Mucosa of descending colon (tissue), 3 donors: ENCODE data around the gene GDPD2. TPM values are rescaled to one million over a fixed set of nuclear protein-coding genes. Genes with fewer than 3 reads are reported as not detected.

Experiments
- ATAC-seq: fragments of 200-7000 bp; cut with Tn5 transposase; one replicate; pipeline ENCODE4 v1.9.1; 2020; ENCODE audit warnings: mild to moderate bottlenecking, moderate library complexity
- DNase-seq, 3 donors: peaks; one replicate each; pipeline ENCODE4 v3.0.0-alpha.2; 2020
- H3K36me3 ChIP-seq: fragments of 200-600 bp; one replicate; pipeline ENCODE4 v1.8.0; 2021; ENCODE audit warnings: low read depth, mild to moderate bottlenecking
- H3K4me1 ChIP-seq: fragments of 200-600 bp; one replicate; pipeline ENCODE4 v1.8.0; 2021; ENCODE audit warnings: low read depth, mild to moderate bottlenecking
- H3K4me3 ChIP-seq: fragments of 200-600 bp; one replicate; pipeline ENCODE4 v1.8.0; 2021; ENCODE audit warnings: mild to moderate bottlenecking
- H3K9me3 ChIP-seq: fragments of 200-600 bp; one replicate; pipeline ENCODE4 v1.8.0; 2021; ENCODE audit warnings: mild to moderate bottlenecking
- intact Hi-C, 2 donors: fragments of 100-400 bp; cut with DNase I in 1 of 2; cut with micrococcal nuclease in 1 of 2; formaldehyde crosslinking; loops; one replicate each; pipeline versions ENCODE4 v1.11.0 to v1.11.1; 2022; cut with DNase I, micrococcal nuclease
- total RNA-seq, 3 donors: library from RNA; stranded (reverse); fragmentation: NEBNext Ultra II Directional in 2 of 3; extraction: Animal tissue kit (Norgen Biotek cat#: 25700) in 2 of 3; gene quantifications; one replicate each; pipeline versions ENCODE4 v1.2.1 to v1.2.4, GENCODE V29; 2021 to 2023
- TF ChIP-seq, protein P1 (sequence below): fragments of 200-600 bp; IDR thresholded peaks from one replicate; pipeline ENCODE4 v1.8.0; 2022; ENCODE audit warnings: antibody characterized with exemption, mild to moderate bottlenecking
- donor health status: DM: no; HTN: no; CAD: no; lungs with moderate emphysema.
- donor health status: DM: no; HTN: no; CAD: no.
- donor health status: DM: no; HTN: yes; CAD: no.

GDPD2 gene
- total RNA-seq, 3 donors from 2014 or later = 9.0 to 28.5 (median 25.9) TPM

DNA sequence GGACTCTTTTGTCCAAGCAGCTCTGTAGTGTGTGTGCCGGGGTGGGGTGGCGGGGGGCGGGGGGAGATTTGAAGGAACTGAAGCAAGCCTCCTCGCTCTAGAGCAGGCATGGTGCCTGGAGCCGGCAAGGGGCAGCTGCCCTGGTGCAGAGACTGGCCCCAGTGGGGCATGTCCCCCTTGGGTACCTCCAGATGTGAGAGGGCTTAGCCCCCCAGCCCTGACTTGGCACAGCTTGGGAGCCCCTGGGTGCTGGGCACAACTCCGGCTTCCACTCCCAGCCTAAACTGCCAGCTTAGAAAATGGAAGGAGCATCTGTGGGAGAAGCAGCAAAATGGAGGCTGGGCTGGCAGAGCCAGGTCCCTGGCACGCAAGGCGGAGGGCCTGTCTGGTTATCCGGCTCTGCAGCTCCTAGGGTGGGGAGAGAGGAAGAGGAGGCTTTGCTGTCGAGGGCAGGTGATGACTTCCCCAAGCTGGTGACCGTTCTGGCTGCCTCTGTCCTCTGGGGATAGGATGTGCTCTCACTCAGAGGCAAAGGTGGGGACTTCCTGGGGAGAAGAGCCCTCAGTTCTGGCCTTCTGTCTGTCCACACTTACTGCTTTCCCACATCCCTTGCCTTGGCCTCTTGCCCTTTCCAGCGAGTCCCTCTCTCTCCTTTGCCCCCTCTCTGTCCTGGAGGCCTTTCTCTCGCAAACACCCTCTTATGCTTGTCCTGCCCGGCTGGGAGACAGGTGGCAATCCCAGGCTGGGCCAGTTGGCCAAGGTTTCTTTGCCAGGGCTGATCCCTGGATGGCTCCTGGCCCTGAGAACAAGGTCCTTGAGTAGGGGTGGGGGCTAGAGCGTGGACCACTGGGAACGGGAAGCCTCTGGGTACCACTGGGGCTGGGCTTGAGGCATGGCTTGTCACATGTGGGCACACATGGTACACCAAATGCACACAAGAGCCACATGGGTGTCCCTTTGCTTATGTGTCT is 23.6 kb downstream of the GDPD2 start:
- DNase-seq (no peak), ATAC-seq (no peak)
- no peaks in the 10 kb centered on the region for H3K36me3 ChIP-seq
- H3K9me3 ChIP-seq = no peaks in the 10 kb centered on the region
- H3K4me1 ChIP-seq = no peaks in the 10 kb centered on the region
- TF ChIP-seq, protein P1, sequence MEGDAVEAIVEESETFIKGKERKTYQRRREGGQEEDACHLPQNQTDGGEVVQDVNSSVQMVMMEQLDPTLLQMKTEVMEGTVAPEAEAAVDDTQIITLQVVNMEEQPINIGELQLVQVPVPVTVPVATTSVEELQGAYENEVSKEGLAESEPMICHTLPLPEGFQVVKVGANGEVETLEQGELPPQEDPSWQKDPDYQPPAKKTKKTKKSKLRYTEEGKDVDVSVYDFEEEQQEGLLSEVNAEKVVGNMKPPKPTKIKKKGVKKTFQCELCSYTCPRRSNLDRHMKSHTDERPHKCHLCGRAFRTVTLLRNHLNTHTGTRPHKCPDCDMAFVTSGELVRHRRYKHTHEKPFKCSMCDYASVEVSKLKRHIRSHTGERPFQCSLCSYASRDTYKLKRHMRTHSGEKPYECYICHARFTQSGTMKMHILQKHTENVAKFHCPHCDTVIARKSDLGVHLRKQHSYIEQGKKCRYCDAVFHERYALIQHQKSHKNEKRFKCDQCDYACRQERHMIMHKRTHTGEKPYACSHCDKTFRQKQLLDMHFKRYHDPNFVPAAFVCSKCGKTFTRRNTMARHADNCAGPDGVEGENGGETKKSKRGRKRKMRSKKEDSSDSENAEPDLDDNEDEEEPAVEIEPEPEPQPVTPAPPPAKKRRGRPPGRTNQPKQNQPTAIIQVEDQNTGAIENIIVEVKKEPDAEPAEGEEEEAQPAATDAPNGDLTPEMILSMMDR = no peak
- intact Hi-C loops = no loop called here
- no peak overlapping the region for H3K4me3 ChIP-seq

DNA sequence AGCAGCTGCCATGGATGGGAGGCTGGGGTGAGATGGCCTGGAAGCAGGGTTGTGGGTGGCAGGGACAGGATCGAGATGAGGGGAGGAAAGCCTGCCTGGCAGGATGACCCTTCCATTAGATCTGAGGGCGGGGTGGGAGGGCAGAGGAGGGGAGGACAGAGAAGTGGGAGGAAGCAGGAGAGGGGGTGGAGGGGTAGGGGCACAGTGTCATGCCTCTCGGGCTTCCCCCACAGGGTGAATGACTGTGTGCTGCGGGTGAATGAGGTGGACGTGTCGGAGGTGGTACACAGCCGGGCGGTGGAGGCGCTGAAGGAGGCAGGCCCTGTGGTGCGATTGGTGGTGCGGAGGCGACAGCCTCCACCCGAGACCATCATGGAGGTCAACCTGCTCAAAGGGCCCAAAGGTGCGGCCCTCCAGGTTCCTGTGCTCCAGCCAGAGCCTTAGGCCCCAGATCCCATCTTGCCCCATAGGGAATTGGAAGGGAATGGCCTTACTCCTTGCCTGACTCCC is 26.4 kb downstream of the GDPD2 start:
- intact Hi-C loops = no loop called here
- DNase-seq = no peak
- TF ChIP-seq, protein P1 = no peak
- peaks cover 5% of the 10 kb centered on the region for H3K4me1 ChIP-seq
- no peaks in the 10 kb centered on the region for H3K9me3 ChIP-seq
- no peaks in the 10 kb centered on the region for H3K36me3 ChIP-seq
- ATAC-seq = no peak
- no peak overlapping the region for H3K4me3 ChIP-seq

DNA sequence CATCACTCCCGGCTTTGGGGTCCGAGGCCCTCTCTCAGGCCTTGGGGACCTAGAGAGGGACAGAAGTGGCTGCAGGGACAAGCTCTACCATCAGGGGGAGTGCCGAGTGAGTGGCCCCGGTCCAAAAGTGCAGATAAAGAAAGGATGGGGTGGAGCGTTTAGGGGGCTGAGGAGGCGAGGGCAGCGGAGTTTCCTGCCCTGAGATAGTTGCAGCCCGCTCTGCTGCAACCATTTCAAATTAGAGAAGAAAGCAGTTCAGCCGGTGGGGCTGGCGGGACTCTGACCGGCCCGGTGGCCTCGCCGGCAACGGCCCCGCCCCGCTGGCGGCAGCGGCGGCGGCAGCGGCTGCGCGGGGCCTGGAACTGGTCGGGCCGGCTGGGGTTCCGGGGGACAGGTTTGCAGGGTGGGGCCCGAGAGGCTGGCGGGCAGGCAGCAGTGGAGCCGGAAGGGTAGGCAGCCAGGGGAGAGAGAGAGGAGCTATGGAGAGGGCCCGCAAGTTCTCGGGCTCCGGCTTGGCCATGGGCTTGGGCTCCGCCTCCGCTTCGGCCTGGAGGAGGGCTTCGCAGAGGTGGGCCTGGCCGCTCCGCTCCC is 29.1 kb downstream of the GDPD2 start:
- intact Hi-C loops = loop anchor here in 1 of 2 donors (10.0 kb wide), 1 partner anchor 103 kb away; no protein-coding TSS in a partner anchor
- peak; percentile 70 to 78 (median 73) for DNase-seq

DNA sequence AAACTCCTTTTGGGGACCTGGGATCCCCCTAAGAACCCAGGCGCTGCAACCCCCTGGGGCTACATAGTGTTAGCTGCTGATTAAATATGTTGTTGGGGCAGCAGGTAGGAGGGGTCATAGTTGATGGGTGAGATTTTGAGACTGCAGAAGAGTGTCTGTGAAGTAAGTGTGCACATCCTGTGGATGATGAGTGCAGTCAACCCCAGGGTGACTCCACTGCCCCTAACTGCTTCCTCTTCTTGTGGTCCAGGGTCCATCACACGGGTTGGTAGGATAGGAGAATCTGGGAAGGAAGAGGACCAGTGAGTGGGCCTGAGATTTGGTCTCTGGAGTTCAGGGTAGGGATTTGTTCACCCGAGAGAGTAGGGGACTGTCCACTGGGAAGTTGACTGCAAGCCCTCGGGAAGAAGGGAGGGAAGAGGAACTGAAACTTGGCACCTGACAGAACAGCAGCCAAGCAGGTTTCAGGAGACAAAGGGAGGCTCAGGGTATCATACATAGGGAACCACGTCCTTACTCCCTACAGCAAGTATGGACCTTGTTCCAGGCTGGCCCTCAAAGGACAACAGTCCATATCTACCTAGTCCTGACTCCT is 30.0 kb downstream of the GDPD2 start:
- Histone ChIP-seq H3K4me1 (peaks cover 5% of the 10 kb centered on the region), H3K9me3 (no peaks in the 10 kb centered on the region), H3K36me3 (no peaks in the 10 kb centered on the region), H3K4me3 (no peak overlapping the region)
- DNase-seq (peak in 1 of 3 donors; percentile 17), ATAC-seq (no peak)
- intact Hi-C loops = loop anchor here in 1 of 2 donors (10.0 kb wide), 1 partner anchor 102 kb away; no protein-coding TSS in a partner anchor
- TF ChIP-seq, protein P1 = no peak

More for the DNA sequence above, 29.1 kb downstream of the GDPD2 start:
- Histone ChIP-seq H3K36me3 (no peaks in the 10 kb centered on the region), H3K9me3 (no peaks in the 10 kb centered on the region), H3K4me1 (peaks cover 5% of the 10 kb centered on the region), H3K4me3 (no peak overlapping the region)
- peak; percentile 48 for ATAC-seq
- TF ChIP-seq, protein P1 = no peak
